ENCODE data around the gene CHML.

- TF ChIP-seq POLR2A (IDR thresholded peaks at IDR 0.05; ENCODE audit: low read length) (no peak), GATA1 (IDR thresholded peaks at IDR 0.05; ENCODE audit: low read depth, low read length) (no peak)
Measured at GRCh38 chr1:241677201-241677600, 37.0 kb upstream of the CHML start.
